ENCODE data around the gene TSHZ1. TPM values are rescaled to one million over a fixed set of nuclear protein-coding genes. Genes with fewer than 3 reads are reported as not detected.

Gene TSHZ1
- total and polyA plus RNA-seq, 5 donors from 2014 or later: 1.1 to 16.4 (median 1.5) TPM

GRCh38 chr18:75316223-75316622 lies 105.6 kb downstream of the TSHZ1 start:
- no peak overlapping the region for H3K4me3 ChIP-seq (ENCODE audit: low read depth, low read length)
- peaks cover 0 to 3% (median 0%) of the 10 kb centered on the region in 7 donors for H3K9me3 Mint-ChIP-seq
- peaks cover 4% of the 10 kb centered on the region for H3K27me3 Mint-ChIP-seq
- no peak overlapping the region for H3K27ac ChIP-seq (ENCODE audit: insufficient read depth, low read length, poor library complexity, severe bottlenecking)
- no peak overlapping the region for H3K4me3 Mint-ChIP-seq
- H3K27ac Mint-ChIP-seq: no peak overlapping the region
- ATAC-seq (ENCODE audit: low read depth in 2 of 2) (no peak), DNase-seq (no peak)
- H3K4me1 ChIP-seq (ENCODE audit: control insufficient read depth, insufficient read depth, low read length, poor library complexity, severe bottlenecking): no peaks in the 10 kb centered on the region
- H3K36me3 Mint-ChIP-seq: no peaks in the 10 kb centered on the region
- H3K4me1 Mint-ChIP-seq: no peaks in the 10 kb centered on the region
- no peaks in the 10 kb centered on the region for H3K36me3 ChIP-seq (ENCODE audit: control insufficient read depth, insufficient read depth, low read length)
- H3K9me3 ChIP-seq (ENCODE audit: control insufficient read depth in 2 of 2, low read length in 2 of 2): no peaks in the 10 kb centered on the region
- no peaks in the 10 kb centered on the region for H3K27me3 ChIP-seq (ENCODE audit: control insufficient read depth, insufficient read depth, low read length)

DNA sequence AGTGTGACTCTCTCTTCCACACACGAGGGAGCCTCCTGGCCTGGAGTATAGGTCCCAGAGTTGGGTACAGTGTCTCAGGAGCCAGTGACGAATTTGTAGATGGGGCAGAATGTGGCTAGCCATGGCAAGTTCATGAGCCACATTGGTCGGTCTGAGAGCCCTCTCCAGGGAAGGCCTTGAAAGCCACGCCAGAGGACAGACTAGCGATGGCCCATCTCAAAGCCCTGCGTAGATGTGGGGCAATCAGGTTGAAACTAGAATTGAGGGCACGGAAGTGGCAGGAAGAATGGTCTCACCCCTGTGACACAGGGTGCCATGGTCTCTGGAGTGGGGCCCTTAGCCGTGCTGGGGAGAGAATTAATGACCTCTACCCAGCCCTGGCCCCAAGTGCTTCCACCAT lies 106.2 kb downstream of the TSHZ1 start:
- Histone ChIP-seq H3K36me3 (ENCODE audit: control insufficient read depth, insufficient read depth, low read length) (no peaks in the 10 kb centered on the region), H3K27ac (ENCODE audit: insufficient read depth, low read length, poor library complexity, severe bottlenecking) (no peak overlapping the region), H3K4me1 (ENCODE audit: control insufficient read depth, insufficient read depth, low read length, poor library complexity, severe bottlenecking) (no peaks in the 10 kb centered on the region), H3K9me3 (ENCODE audit: control insufficient read depth in 2 of 2, low read length in 2 of 2) (no peaks in the 10 kb centered on the region), H3K27me3 (ENCODE audit: control insufficient read depth, insufficient read depth, low read length) (no peaks in the 10 kb centered on the region), H3K4me3 (ENCODE audit: low read depth, low read length) (no peak overlapping the region)
- no peak overlapping the region for H3K27ac Mint-ChIP-seq
- ATAC-seq (ENCODE audit: low read depth in 2 of 2) (no peak), DNase-seq (no peak)
- peaks cover 4% of the 10 kb centered on the region for H3K27me3 Mint-ChIP-seq
- H3K36me3 Mint-ChIP-seq: no peaks in the 10 kb centered on the region
- no peak overlapping the region for H3K4me3 Mint-ChIP-seq
- H3K4me1 Mint-ChIP-seq: no peaks in the 10 kb centered on the region
- peaks cover 0 to under 1% (median 0%) of the 10 kb centered on the region in 7 donors for H3K9me3 Mint-ChIP-seq

DNA sequence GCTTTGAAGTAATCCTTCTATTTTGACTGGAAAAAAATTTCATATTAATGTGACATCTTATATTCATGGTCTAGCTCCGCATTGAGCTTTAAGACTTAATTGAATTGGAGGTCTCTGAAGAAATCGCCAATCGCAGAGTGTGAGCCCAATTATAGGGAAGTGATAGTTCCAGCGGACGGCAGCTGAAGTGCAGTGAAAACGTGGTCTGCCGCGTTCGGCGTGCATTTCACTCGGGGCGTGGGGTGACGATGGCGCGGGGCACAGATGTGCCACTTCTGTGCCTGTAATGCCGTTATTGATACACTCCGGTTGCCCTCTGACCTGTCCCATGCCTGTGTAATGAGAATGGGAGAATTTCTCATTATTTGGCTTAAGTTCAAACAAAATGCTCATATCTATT lies 106.7 kb downstream of the TSHZ1 start:
- no peak overlapping the region for H3K27ac Mint-ChIP-seq
- no peak overlapping the region for H3K27ac ChIP-seq (ENCODE audit: insufficient read depth, low read length, poor library complexity, severe bottlenecking)
- no peak overlapping the region for H3K4me3 ChIP-seq (ENCODE audit: low read depth, low read length)
- ATAC-seq (ENCODE audit: low read depth in 2 of 2): no peak
- H3K9me3 Mint-ChIP-seq: no peaks in the 10 kb centered on the region
- no peaks in the 10 kb centered on the region for H3K27me3 ChIP-seq (ENCODE audit: control insufficient read depth, insufficient read depth, low read length)
- H3K4me3 Mint-ChIP-seq: no peak overlapping the region
- H3K36me3 Mint-ChIP-seq: no peaks in the 10 kb centered on the region
- H3K27me3 Mint-ChIP-seq: peaks cover 4% of the 10 kb centered on the region
- H3K36me3 ChIP-seq (ENCODE audit: control insufficient read depth, insufficient read depth, low read length): no peaks in the 10 kb centered on the region
- no peaks in the 10 kb centered on the region for H3K4me1 ChIP-seq (ENCODE audit: control insufficient read depth, insufficient read depth, low read length, poor library complexity, severe bottlenecking)
- H3K4me1 Mint-ChIP-seq: no peaks in the 10 kb centered on the region
- H3K9me3 ChIP-seq (ENCODE audit: control insufficient read depth in 2 of 2, low read length in 2 of 2): no peaks in the 10 kb centered on the region
- DNase-seq: no peak

- no peak for ATAC-seq (ENCODE audit: low read depth in 2 of 2)
- H3K4me3 Mint-ChIP-seq: no peak overlapping the region
These were observed 107.1 kb downstream of the TSHZ1 start for GRCh38 chr18:75317703-75318102.

DNA sequence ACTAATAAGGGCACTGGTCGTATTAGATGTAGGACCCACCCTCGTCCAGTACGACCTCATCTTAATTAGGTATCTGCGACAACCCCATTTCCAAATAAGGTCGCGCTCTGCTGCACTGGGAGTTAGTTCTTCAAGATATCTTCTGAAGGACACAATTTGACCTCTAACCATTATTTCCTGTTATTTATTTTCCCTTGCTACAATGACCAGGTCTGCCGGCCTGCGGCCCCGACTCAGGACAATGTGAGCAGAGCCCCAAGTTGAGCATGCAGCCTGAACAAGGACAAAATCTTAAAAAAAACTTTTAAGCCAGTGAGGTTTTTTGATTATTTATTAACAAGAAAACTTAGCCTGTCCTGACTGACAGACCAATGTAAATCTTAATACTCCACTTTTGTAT lies 109.3 kb downstream of the TSHZ1 start:
- Mint-ChIP-seq H3K4me1 (no peaks in the 10 kb centered on the region), H3K4me3 (no peak overlapping the region), H3K36me3 (no peaks in the 10 kb centered on the region), H3K27ac (no peak overlapping the region), H3K9me3 (no peaks in the 10 kb centered on the region), H3K27me3 (peaks cover 7% of the 10 kb centered on the region)
- Histone ChIP-seq H3K27ac (ENCODE audit: insufficient read depth, low read length, poor library complexity, severe bottlenecking) (no peak overlapping the region), H3K27me3 (ENCODE audit: control insufficient read depth, insufficient read depth, low read length) (no peaks in the 10 kb centered on the region), H3K4me1 (ENCODE audit: control insufficient read depth, insufficient read depth, low read length, poor library complexity, severe bottlenecking) (no peaks in the 10 kb centered on the region), H3K9me3 (ENCODE audit: control insufficient read depth in 2 of 2, low read length in 2 of 2) (no peaks in the 10 kb centered on the region), H3K36me3 (ENCODE audit: control insufficient read depth, insufficient read depth, low read length) (no peaks in the 10 kb centered on the region), H3K4me3 (ENCODE audit: low read depth, low read length) (no peak overlapping the region)
- no peak for ATAC-seq (ENCODE audit: low read depth in 2 of 2)
- no peak for DNase-seq

More at GRCh38 chr18:75317703-75318102, 107.1 kb downstream of the TSHZ1 start:
- Histone ChIP-seq H3K36me3 (ENCODE audit: control insufficient read depth, insufficient read depth, low read length) (no peaks in the 10 kb centered on the region), H3K4me1 (ENCODE audit: control insufficient read depth, insufficient read depth, low read length, poor library complexity, severe bottlenecking) (no peaks in the 10 kb centered on the region), H3K27me3 (ENCODE audit: control insufficient read depth, insufficient read depth, low read length) (no peaks in the 10 kb centered on the region), H3K4me3 (ENCODE audit: low read depth, low read length) (no peak overlapping the region), H3K27ac (ENCODE audit: insufficient read depth, low read length, poor library complexity, severe bottlenecking) (no peak overlapping the region), H3K9me3 (ENCODE audit: control insufficient read depth in 2 of 2, low read length in 2 of 2) (no peaks in the 10 kb centered on the region)
- DNase-seq: no peak
- Mint-ChIP-seq H3K27ac (no peak overlapping the region), H3K36me3 (no peaks in the 10 kb centered on the region), H3K9me3 (no peaks in the 10 kb centered on the region), H3K4me1 (no peaks in the 10 kb centered on the region), H3K27me3 (peaks cover 4% of the 10 kb centered on the region)

DNA sequence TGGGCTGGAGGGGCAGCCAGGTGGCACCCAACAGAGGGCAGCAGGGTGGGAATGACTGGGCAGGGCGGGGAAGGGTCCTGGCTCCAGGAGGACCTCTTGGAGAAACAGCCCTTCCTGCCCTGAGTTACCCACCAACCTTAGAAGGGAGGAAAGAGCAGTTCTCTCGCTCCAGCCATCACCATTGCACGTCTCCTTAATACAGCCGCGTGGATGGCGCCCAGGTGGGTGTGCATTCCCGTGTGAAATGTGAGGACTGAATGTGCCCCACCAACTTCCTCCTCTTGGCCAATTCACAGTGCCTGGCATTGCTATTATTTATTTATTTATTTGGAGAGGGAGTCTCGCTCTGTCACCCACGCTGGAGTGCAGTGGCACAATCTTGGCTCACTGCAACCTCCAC lies 109.9 kb downstream of the TSHZ1 start:
- Histone ChIP-seq H3K4me1 (ENCODE audit: control insufficient read depth, insufficient read depth, low read length, poor library complexity, severe bottlenecking) (no peaks in the 10 kb centered on the region), H3K36me3 (ENCODE audit: control insufficient read depth, insufficient read depth, low read length) (no peaks in the 10 kb centered on the region), H3K27me3 (ENCODE audit: control insufficient read depth, insufficient read depth, low read length) (no peaks in the 10 kb centered on the region), H3K27ac (ENCODE audit: insufficient read depth, low read length, poor library complexity, severe bottlenecking) (no peak overlapping the region), H3K9me3 (ENCODE audit: control insufficient read depth in 2 of 2, low read length in 2 of 2) (peaks cover 0 to under 1% of the 10 kb centered on the region in 2 experiments), H3K4me3 (ENCODE audit: low read depth, low read length) (no peak overlapping the region)
- Mint-ChIP-seq H3K27me3 (peaks cover 13% of the 10 kb centered on the region), H3K9me3 (peaks cover 0 to 4% (median 0%) of the 10 kb centered on the region in 7 donors), H3K36me3 (no peaks in the 10 kb centered on the region), H3K4me3 (no peak overlapping the region), H3K4me1 (no peaks in the 10 kb centered on the region), H3K27ac (no peak overlapping the region)
- ATAC-seq (ENCODE audit: low read depth in 2 of 2) (no peak), DNase-seq (no peak)

GRCh38 chr18:75321431-75321830 lies 110.8 kb downstream of the TSHZ1 start:
- no peaks in the 10 kb centered on the region for H3K27me3 ChIP-seq (ENCODE audit: control insufficient read depth, insufficient read depth, low read length)
- no peak overlapping the region for H3K4me3 ChIP-seq (ENCODE audit: low read depth, low read length)
- Mint-ChIP-seq H3K9me3 (peaks cover 0 to 10% (median 4%) of the 10 kb centered on the region in 7 donors), H3K4me3 (no peak overlapping the region), H3K27ac (no peak overlapping the region), H3K4me1 (no peaks in the 10 kb centered on the region), H3K27me3 (peaks cover 12% of the 10 kb centered on the region), H3K36me3 (no peaks in the 10 kb centered on the region)
- H3K36me3 ChIP-seq (ENCODE audit: control insufficient read depth, insufficient read depth, low read length): no peaks in the 10 kb centered on the region
- H3K27ac ChIP-seq (ENCODE audit: insufficient read depth, low read length, poor library complexity, severe bottlenecking): no peak overlapping the region
- H3K4me1 ChIP-seq (ENCODE audit: control insufficient read depth, insufficient read depth, low read length, poor library complexity, severe bottlenecking): no peaks in the 10 kb centered on the region
- DNase-seq (no peak), ATAC-seq (ENCODE audit: low read depth in 2 of 2) (no peak)
- H3K9me3 ChIP-seq (ENCODE audit: control insufficient read depth in 2 of 2, low read length in 2 of 2): peaks cover 0 to 2% of the 10 kb centered on the region in 2 experiments

DNA sequence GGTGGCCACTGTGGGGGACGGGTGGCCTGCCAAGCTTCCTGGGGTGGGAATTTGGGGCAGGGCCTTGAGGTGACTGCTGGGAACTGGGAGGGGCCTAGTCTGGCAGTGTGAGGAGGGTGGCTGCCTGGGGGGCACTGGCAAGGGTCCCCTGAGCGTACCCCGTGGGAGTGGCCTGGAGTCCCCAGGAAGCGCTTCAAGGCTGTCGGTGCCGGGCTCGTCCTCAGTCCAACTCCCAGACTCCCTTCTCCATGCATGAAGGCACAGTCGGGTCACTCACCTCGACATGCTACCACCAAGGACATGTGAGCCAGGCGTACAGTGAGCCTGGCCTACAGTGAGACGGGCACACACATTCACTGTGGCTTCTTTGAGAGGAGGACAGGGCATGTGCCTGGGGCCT lies 111.6 kb downstream of the TSHZ1 start:
- no peaks in the 10 kb centered on the region for H3K4me1 ChIP-seq (ENCODE audit: control insufficient read depth, insufficient read depth, low read length, poor library complexity, severe bottlenecking)
- Mint-ChIP-seq H3K4me3 (no peak overlapping the region), H3K27me3 (peaks cover 12% of the 10 kb centered on the region), H3K36me3 (no peaks in the 10 kb centered on the region), H3K4me1 (no peaks in the 10 kb centered on the region), H3K27ac (no peak overlapping the region), H3K9me3 (peaks cover 0 to 13% (median 8%) of the 10 kb centered on the region in 7 donors)
- no peaks in the 10 kb centered on the region for H3K27me3 ChIP-seq (ENCODE audit: control insufficient read depth, insufficient read depth, low read length)
- no peaks in the 10 kb centered on the region for H3K36me3 ChIP-seq (ENCODE audit: control insufficient read depth, insufficient read depth, low read length)
- peaks cover 0 to 4% of the 10 kb centered on the region in 2 experiments for H3K9me3 ChIP-seq (ENCODE audit: control insufficient read depth in 2 of 2, low read length in 2 of 2)
- DNase-seq: no peak
- ATAC-seq (ENCODE audit: low read depth in 2 of 2): no peak
- no peak overlapping the region for H3K4me3 ChIP-seq (ENCODE audit: low read depth, low read length)
- no peak overlapping the region for H3K27ac ChIP-seq (ENCODE audit: insufficient read depth, low read length, poor library complexity, severe bottlenecking)

Data from CD4-positive, CD25-positive, alpha-beta regulatory T cell (primary cell).